Testis (tissue), 2 donors: ENCODE measurements around the gene KCNF1.

Source experiments
- POLR2A ChIP-seq: fragments of 450-650 bp; IDR thresholded peaks from one replicate; pipeline ENCODE4 v1.6.1; 2017; ENCODE audit warnings: antibody characterized with exemption, mild to moderate bottlenecking, moderate library complexity
- TF ChIP-seq, protein P1 (sequence below), 3 experiments: fragments of 450-650 bp in 2 of 3; fragments of 200-600 bp in 1 of 3; sonication (generic) in 1 of 3; IDR thresholded peaks; one replicate each; pipeline ENCODE4 v1.5.1; 2016 to 2019; ENCODE audit warnings: antibody characterized with exemption in 3 of 3, mild to moderate bottlenecking in 2 of 3, moderate library complexity in 1 of 3

GRCh38 chr2:10865841-10866240 lies 45.9 kb upstream of the KCNF1 start:
- TF ChIP-seq, protein P1, sequence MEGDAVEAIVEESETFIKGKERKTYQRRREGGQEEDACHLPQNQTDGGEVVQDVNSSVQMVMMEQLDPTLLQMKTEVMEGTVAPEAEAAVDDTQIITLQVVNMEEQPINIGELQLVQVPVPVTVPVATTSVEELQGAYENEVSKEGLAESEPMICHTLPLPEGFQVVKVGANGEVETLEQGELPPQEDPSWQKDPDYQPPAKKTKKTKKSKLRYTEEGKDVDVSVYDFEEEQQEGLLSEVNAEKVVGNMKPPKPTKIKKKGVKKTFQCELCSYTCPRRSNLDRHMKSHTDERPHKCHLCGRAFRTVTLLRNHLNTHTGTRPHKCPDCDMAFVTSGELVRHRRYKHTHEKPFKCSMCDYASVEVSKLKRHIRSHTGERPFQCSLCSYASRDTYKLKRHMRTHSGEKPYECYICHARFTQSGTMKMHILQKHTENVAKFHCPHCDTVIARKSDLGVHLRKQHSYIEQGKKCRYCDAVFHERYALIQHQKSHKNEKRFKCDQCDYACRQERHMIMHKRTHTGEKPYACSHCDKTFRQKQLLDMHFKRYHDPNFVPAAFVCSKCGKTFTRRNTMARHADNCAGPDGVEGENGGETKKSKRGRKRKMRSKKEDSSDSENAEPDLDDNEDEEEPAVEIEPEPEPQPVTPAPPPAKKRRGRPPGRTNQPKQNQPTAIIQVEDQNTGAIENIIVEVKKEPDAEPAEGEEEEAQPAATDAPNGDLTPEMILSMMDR (IDR thresholded peaks at IDR 0.05) = no peak
- TF ChIP-seq POLR2A = no peak
